ENCODE data around the gene LYSMD3. TPM values are rescaled to one million over a fixed set of nuclear protein-coding genes. Genes with fewer than 3 reads are reported as not detected.
"Not testable (repeated sequence)": the region's sequence is repeated elsewhere in the genome, so short reads cannot be mapped to it uniquely, and the experiment has no call there.

Gene LYSMD3
- total RNA-seq, result 10 to 100 TPM; 20.4 to 32.0 TPM

DNA sequence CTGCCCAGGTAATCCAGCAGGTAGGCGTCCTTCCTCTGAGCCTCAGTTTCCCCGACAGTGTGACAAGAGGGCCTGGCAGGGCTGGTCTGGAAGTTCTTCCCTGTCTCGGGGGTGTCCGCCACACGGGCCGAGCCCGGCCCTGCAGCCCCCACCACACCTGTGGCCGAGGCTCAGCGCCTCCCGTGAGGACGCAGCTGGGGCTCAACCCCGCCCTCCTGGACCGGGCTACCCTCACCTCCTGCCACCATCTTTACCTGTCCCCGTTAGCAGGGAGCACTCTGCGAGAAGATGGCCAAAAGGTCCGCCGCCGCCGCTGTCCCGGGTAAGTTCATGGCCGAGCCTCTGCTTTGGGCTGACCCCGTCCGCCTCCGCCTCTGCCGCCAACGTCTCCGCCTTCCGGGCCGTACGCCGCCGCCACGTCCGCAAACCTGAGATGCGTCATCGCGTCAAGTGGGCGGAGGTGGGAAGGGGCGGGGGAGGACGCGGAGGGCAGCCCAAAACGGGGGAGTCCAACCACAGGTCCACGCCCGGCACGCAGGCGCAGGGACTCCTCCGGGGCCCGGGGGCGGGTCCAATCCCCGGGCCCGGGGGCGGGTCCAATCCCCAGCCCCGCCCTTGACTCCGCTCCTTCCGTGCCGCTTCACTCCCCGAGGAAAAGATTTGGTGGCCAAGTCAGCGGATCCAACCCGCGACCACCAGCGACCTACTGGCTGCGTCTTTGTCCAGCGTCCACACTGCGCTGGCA lies at the start of gene LYSMD3:
Gene LYSMD3, minus strand, starts transcription at position 391 of the 745 bp plus-strand sequence. CDS start 4,295 bp downstream, outside the sequence.
- peak within 1 kb of the TSS; percentile 75 for H3K4me3 ChIP-seq
- H3K4me1 ChIP-seq, result peaks cover 18% of the 10 kb centered on the region
- intact Hi-C loops (cut with DNase I), result loop anchor here (5.0 kb wide), 1 partner anchor 57 kb away; the partner anchor contains the start of genes MBLAC2 and POLR3G
- no peaks in the 10 kb centered on the region for H3K9me3 ChIP-seq
- no peaks in the 10 kb centered on the region for H3K36me3 ChIP-seq
- no peaks in the 10 kb centered on the region for H3K27me3 ChIP-seq
- TF ChIP-seq, protein P1, sequence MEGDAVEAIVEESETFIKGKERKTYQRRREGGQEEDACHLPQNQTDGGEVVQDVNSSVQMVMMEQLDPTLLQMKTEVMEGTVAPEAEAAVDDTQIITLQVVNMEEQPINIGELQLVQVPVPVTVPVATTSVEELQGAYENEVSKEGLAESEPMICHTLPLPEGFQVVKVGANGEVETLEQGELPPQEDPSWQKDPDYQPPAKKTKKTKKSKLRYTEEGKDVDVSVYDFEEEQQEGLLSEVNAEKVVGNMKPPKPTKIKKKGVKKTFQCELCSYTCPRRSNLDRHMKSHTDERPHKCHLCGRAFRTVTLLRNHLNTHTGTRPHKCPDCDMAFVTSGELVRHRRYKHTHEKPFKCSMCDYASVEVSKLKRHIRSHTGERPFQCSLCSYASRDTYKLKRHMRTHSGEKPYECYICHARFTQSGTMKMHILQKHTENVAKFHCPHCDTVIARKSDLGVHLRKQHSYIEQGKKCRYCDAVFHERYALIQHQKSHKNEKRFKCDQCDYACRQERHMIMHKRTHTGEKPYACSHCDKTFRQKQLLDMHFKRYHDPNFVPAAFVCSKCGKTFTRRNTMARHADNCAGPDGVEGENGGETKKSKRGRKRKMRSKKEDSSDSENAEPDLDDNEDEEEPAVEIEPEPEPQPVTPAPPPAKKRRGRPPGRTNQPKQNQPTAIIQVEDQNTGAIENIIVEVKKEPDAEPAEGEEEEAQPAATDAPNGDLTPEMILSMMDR (IDR thresholded peaks at IDR 0.05), result no peak
- H3K27ac ChIP-seq, result peak within 1 kb of the TSS; percentile 84
- peak; percentile 98 for DNase-seq
- H3K9ac ChIP-seq (ENCODE audit: low read depth in 2 of 2, low read length in 2 of 2), result peak within 1 kb of the TSS; percentile 97 to 100

DNA sequence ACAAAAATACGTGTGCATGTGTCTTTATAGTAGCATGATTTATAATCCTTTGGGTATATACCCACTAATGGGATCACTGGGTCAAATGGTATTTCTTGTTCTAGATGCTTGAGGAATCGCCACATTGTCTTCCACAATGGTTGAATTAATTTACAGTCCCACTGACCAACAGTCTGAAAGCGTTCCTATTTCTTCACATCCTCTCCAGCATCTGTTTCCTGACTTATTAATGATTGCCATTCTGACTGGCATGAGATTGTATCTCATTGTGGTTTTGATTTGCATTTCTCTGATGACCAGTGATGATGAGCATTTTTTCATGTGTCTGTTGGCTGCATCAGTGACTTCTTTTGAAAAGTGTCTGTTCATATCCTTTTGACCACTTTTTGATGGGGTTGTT lies 47.2 kb upstream of the LYSMD3 start:
- H3K27me3 ChIP-seq; H3K36me3 ChIP-seq; DNase-seq; H3K4me1 ChIP-seq; H3K27ac ChIP-seq; intact Hi-C loops (cut with DNase I); H3K9me3 ChIP-seq; H3K4me3 ChIP-seq; H3K9ac ChIP-seq (ENCODE audit: low read depth in 2 of 2, low read length in 2 of 2): not testable (repeated sequence)

GRCh38 chr5:90575712-90576111 lies 46.3 kb upstream of the LYSMD3 start:
- intact Hi-C loops (cut with DNase I), result no loop called here
- Histone ChIP-seq H3K36me3 (no peaks in the 10 kb centered on the region), H3K27me3 (no peaks in the 10 kb centered on the region), H3K4me1 (no peaks in the 10 kb centered on the region), H3K27ac (no peak overlapping the region), H3K4me3 (no peak overlapping the region), H3K9me3 (no peaks in the 10 kb centered on the region), H3K9ac (ENCODE audit: low read depth in 2 of 2, low read length in 2 of 2) (no peak overlapping the region)
- TF ChIP-seq, protein P1 (IDR thresholded peaks at IDR 0.05), result no peak
- no peak for DNase-seq

GRCh38 chr5:90571147-90571773 lies 41.9 kb upstream of the LYSMD3 start:
- no peaks in the 10 kb centered on the region for H3K27me3 ChIP-seq
- H3K36me3 ChIP-seq, result no peaks in the 10 kb centered on the region
- no peak for DNase-seq
- H3K4me3 ChIP-seq, result no peak overlapping the region
- TF ChIP-seq, protein P1 (IDR thresholded peaks at IDR 0.05), result no peak
- H3K4me1 ChIP-seq, result no peaks in the 10 kb centered on the region
- intact Hi-C loops (cut with DNase I), result no loop called here
- H3K9me3 ChIP-seq, result no peaks in the 10 kb centered on the region
- H3K27ac ChIP-seq, result no peak overlapping the region
- no peak overlapping the region for H3K9ac ChIP-seq (ENCODE audit: low read depth in 2 of 2, low read length in 2 of 2)

DNA sequence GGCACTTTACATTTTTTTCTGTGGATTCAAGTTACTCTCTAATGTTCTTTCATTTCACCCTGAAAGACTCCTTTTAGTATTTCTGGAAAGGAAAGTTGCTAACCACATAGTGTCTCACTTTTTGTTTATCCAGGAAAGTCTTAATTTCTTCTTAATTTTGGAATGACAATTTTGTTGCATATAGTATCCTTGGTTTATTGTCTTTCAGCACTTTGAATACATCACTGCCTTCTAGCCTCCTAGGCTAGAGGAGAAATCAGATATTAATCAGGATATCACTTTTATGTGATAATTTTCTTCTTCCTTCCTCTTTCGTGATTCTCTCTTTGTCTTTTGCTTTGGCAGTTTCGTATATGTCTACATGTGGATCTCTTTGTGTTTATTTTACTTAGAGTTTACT lies 40.6 kb upstream of the LYSMD3 start:
- Histone ChIP-seq H3K27ac (no peak overlapping the region), H3K9me3 (no peaks in the 10 kb centered on the region), H3K27me3 (no peaks in the 10 kb centered on the region), H3K9ac (ENCODE audit: low read depth in 2 of 2, low read length in 2 of 2) (no peak overlapping the region), H3K4me1 (no peaks in the 10 kb centered on the region), H3K4me3 (no peak overlapping the region), H3K36me3 (no peaks in the 10 kb centered on the region)
- intact Hi-C loops (cut with DNase I), result no loop called here
- TF ChIP-seq, protein P1 (IDR thresholded peaks at IDR 0.05), result no peak
- no peak for DNase-seq

DNA sequence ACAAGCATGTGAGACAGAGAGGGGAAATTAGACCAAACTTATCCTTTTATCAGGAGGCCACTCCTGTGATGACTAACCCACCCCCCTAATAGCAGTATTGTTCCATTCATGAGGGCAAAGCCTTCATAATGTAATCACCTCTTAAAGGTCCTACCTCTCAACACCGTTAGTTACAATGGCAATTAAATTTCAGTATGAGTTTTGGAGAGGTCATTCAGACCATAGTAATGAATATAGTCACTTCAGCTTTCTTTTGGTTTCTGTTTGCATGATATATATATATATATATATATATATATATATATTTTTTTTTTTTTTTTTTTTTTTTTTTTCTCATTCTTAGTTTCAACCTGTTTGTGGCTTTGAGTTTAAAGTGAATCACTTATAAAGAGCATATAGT lies 39.7 kb upstream of the LYSMD3 start:
- Histone ChIP-seq H3K4me3 (no peak overlapping the region), H3K27me3 (no peaks in the 10 kb centered on the region), H3K9ac (ENCODE audit: low read depth in 2 of 2, low read length in 2 of 2) (no peak overlapping the region), H3K4me1 (no peaks in the 10 kb centered on the region), H3K36me3 (no peaks in the 10 kb centered on the region), H3K9me3 (no peaks in the 10 kb centered on the region), H3K27ac (no peak overlapping the region)
- TF ChIP-seq, protein P1 (IDR thresholded peaks at IDR 0.05), result no peak
- no peak for DNase-seq
- intact Hi-C loops (cut with DNase I), result no loop called here

All from colonic mucosa (tissue), 4 donors.